Endothelial cell of umbilical vein (primary cell): ENCODE measurements around the gene TMEM37. TPM values are rescaled to one million over a fixed set of nuclear protein-coding genes. Genes with fewer than 3 reads are reported as not detected.

Experiments used
- BruUV-seq: library from RNA; stranded (reverse); fragments of 400-500 nt; replicated peaks from 2 replicates; lab custom pipeline; 2021; lab: Mats Ljungman, UMichigan
- CTCF ChIA-PET: fragments of 300-600, 350-600 bp; sonication (Branson Sonifier 250); formaldehyde crosslinking; loops from one replicate; lab custom pipeline; 2021; ENCODE audit warnings: antibody characterized with exemption, inconsistent platforms; lab: Charles Lee
- POLR2A ChIA-PET: fragments of 300-600, 350-600 bp; sonication (Branson Sonifier 250); formaldehyde crosslinking; loops from one replicate; lab custom pipeline; 2021; ENCODE audit warnings: antibody characterized with exemption, inconsistent platforms; lab: Charles Lee
- DNase-seq: peaks from one replicate; pipeline ENCODE4 v3.0.0-alpha.2; 2011; ENCODE audit warnings: low read depth, low spot score
- FAIRE-seq: peaks from 2 replicates; lab custom pipeline; 2011; peaks lifted over from hg19 to GRCh38; lab: Jason Lieb, UNC
- H2AFZ ChIP-seq: 2 replicates; pipeline ENCODE4 v1.6.0; 2012; ENCODE audit warnings: low read depth, low read length, control low read depth, inconsistent platforms
- H3K27ac ChIP-seq: 2 replicates; pipeline ENCODE4 v1.5.1; 2011; ENCODE audit warnings: low read depth, mild to moderate bottlenecking, control low read depth, low read length, moderate library complexity; ENCODE audit not compliant: insufficient read depth
- H3K27me3 ChIP-seq, 2 experiments: 2 replicates each; pipeline versions ENCODE4 v1.6.0 to v1.6.1; 2011; ENCODE audit warnings: low read length in 2 of 2, mixed read lengths in 1 of 2; ENCODE audit not compliant: control insufficient read depth in 2 of 2, insufficient read depth in 2 of 2
- H3K36me3 ChIP-seq, 2 experiments: 2 replicates in 1 of 2; 3 replicates in 1 of 2; pipeline ENCODE4 v1.5.1; 2011; ENCODE audit warnings: low read length in 2 of 2, mild to moderate bottlenecking in 1 of 2, moderate library complexity in 1 of 2; ENCODE audit not compliant: control insufficient read depth in 2 of 2, insufficient read depth in 2 of 2; ENCODE audit errors: extremely low read depth in 1 of 2
- H3K4me1 ChIP-seq: 3 replicates; pipeline ENCODE4 v1.5.1; 2011; ENCODE audit warnings: mild to moderate bottlenecking, low read length; ENCODE audit not compliant: control insufficient read depth, insufficient read depth; ENCODE audit errors: extremely low read depth
- H3K4me2 ChIP-seq: 2 replicates; pipeline ENCODE4 v1.6.1; 2011; ENCODE audit warnings: low read length, control low read depth, mixed read lengths; ENCODE audit not compliant: insufficient read depth
- H3K4me3 ChIP-seq, 3 experiments: fragments of 200-600 bp in 1 of 3; sonication (generic), shearing (Covaris generic) in 1 of 3; replicated peaks in 1 of 3; 2 replicates each; pipeline ENCODE4 v1.5.1; 2011 to 2016; ENCODE audit warnings: control low read depth in 3 of 3, low read length in 3 of 3, mild to moderate bottlenecking in 2 of 3, inconsistent platforms in 1 of 3, low read depth in 1 of 3, moderate library complexity in 1 of 3; ENCODE audit not compliant: insufficient read depth in 1 of 3
- H3K79me2 ChIP-seq: 2 replicates; pipeline ENCODE4 v1.6.0; 2012; ENCODE audit warnings: low read length, inconsistent platforms; ENCODE audit not compliant: control insufficient read depth, insufficient read depth
- H3K9ac ChIP-seq: replicated peaks from 2 replicates; pipeline ENCODE3; 2011; ENCODE audit warnings: low read length, control low read depth; ENCODE audit not compliant: insufficient read depth; ENCODE audit errors: extremely low read depth
- H3K9me1 ChIP-seq: replicated peaks from 3 replicates; pipeline ENCODE4 v1.6.0; 2011; ENCODE audit warnings: mild to moderate bottlenecking, low read length; ENCODE audit not compliant: control insufficient read depth, insufficient read depth; ENCODE audit errors: extremely low read depth
- H3K9me3 ChIP-seq: replicated peaks from 2 replicates; pipeline ENCODE4 v1.5.1; 2012; ENCODE audit warnings: low read length, inconsistent platforms; ENCODE audit not compliant: control insufficient read depth, insufficient read depth
- H4K20me1 ChIP-seq: replicated peaks from 2 replicates; pipeline ENCODE3; 2011; ENCODE audit warnings: mild to moderate bottlenecking, low read length; ENCODE audit not compliant: control insufficient read depth, insufficient read depth; ENCODE audit errors: extremely low read depth
- EZH2 ChIP-seq: IDR thresholded peaks from 2 replicates; pipeline ENCODE4 v1.6.1; 2012; ENCODE audit warnings: borderline replicate concordance, low read depth, mild to moderate bottlenecking, moderate library complexity, low read length, inconsistent platforms; ENCODE audit not compliant: severe bottlenecking
- FOS ChIP-seq: IDR thresholded peaks from 2 replicates; pipeline ENCODE4 v1.6.1; 2011; ENCODE audit warnings: mild to moderate bottlenecking, low read length, moderate library complexity, borderline replicate concordance; ENCODE audit not compliant: insufficient read depth
- GATA2 ChIP-seq: IDR thresholded peaks from 2 replicates; pipeline ENCODE4 v1.7.0; 2011; ENCODE audit warnings: low read depth, mild to moderate bottlenecking, moderate library complexity, mixed read lengths, low read length; ENCODE audit not compliant: insufficient read length, insufficient read depth
- JUN ChIP-seq: IDR thresholded peaks from 2 replicates; pipeline ENCODE4 v1.6.1; 2011; ENCODE audit warnings: borderline replicate concordance, low read depth; ENCODE audit not compliant: insufficient read length, insufficient read depth
- MYC ChIP-seq: IDR thresholded peaks from one replicate; pipeline ENCODE4 v1.6.1; 2011; ENCODE audit warnings: mild to moderate bottlenecking, low read depth, low read length
- POLR2A ChIP-seq: IDR thresholded peaks from 2 replicates; pipeline ENCODE4 v1.6.1; 2012; ENCODE audit warnings: low read depth, mild to moderate bottlenecking, control low read depth, low read length
- POLR2AphosphoS5 ChIP-seq: IDR thresholded peaks from 2 replicates; pipeline ENCODE4 v1.6.1; 2012; ENCODE audit warnings: low read depth, mild to moderate bottlenecking, control low read depth, low read length, moderate library complexity; ENCODE audit not compliant: insufficient read depth
- dilution Hi-C: fragments of 300-500 bp; cut with MboI; formaldehyde crosslinking; loops from one replicate; pipeline ENCODE4 v1.15.0; 2019; ENCODE audit warnings: low sequenced_read_pairs; ENCODE audit not compliant: extremely low pct_ligation_motif_present
- intact Hi-C: fragments of 100-400 bp; cut with micrococcal nuclease; formaldehyde crosslinking; loops from one replicate; pipeline ENCODE4 v1.10.0; 2022
- polyA plus RNA-seq, 4 experiments: library from polyadenylated mRNA; depleted of rRNA in 3 of 4; stranded (reverse) in 3 of 4; unstranded in 1 of 4; fragments of >200 nt; gene quantifications; 2 replicates each; pipeline versions ENCODE4 v1.2.1 to v1.2.3, GENCODE V29; 2011 to 2012; ENCODE audit warnings: missing spikeins in 1 of 4
- total RNA-seq: library from RNA; stranded (reverse); gene quantifications from 2 replicates; pipeline ENCODE4 v1.2.3, GENCODE V29; 2021
- TF ChIP-seq, protein P1 (sequence below), 2 donors: IDR thresholded peaks; 1 replicate in 1 of 2; 2 replicates in 1 of 2; pipeline ENCODE4 v1.5.1; 2011; ENCODE audit warnings: low read length in 2 of 2, mild to moderate bottlenecking in 2 of 2, moderate library complexity in 2 of 2, control low read depth in 1 of 2, inconsistent platforms in 1 of 2, low read depth in 1 of 2; ENCODE audit not compliant: insufficient read depth in 1 of 2; ENCODE audit errors: extremely low read depth in 1 of 2
- TF ChIP-seq, protein P2 (sequence below): IDR thresholded peaks from 2 replicates; pipeline ENCODE4 v1.6.1; 2011; ENCODE audit not compliant: insufficient read depth, insufficient read length

Gene TMEM37
- total and polyA plus RNA-seq, 2 donors (not counting 3 experiments of a cell fraction or from before 2014, with no cell fraction given), result 3.5 to 16.2 TPM

DNA sequence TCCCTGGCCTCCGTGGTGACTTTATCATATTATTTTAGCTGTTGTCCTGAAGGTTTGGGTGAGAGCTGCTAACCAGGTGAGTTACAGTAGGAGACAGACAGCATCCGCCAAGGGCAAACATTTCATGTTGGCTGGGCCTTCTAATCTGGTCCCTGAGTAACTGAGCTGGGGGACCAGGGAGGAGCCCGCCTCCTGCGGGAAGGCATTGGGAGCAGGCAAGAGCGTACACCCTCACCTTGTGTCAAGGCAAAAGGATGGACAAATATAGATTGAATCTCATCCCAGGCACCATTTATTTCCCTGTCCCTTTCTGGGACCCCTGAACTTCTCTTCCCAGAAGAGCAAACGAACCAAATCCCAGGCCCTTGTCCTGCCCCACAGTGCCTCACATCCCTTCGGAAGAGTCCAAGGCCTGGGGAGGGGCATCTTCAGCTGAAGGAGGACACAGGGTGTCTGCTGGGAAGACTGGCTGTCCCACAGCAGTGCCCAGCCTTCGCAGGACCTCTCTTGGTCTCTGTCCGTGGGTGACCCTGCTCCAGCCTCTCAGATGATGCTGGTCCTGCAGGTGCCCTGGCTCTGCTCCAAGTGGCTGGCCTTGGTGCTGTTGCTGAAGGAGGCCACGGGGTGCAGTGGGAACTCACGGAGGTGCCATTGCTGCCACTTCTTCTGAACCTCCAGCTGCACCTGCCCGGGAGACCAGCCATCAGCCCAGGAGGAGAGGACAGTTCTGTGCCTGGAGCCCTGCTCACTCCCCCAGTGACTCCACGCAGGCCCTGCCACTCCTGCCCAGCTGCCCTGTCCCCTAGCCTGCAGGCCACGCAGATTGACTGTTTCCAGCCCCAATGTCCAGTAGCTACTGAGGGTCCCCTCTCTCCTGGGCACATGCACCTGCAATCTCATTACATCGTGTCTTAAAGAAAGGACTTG lies 8.2 kb downstream of the TMEM37 start:
- DNase-seq (no peak), FAIRE-seq (no peak)
- TF ChIP-seq FOS, result no peak
- BruUV-seq, result no TSS peak
- dilution Hi-C loops (no loop called here), intact Hi-C loops (no loop called here)
- H3K79me2 ChIP-seq, result no peaks in the 10 kb centered on the region
- H3K36me3 ChIP-seq, result no peaks in the 10 kb centered on the region
- no peaks in the 10 kb centered on the region for H3K4me1 ChIP-seq
- no peaks in the 10 kb centered on the region for H4K20me1 ChIP-seq
- no peak overlapping the region for H3K4me3 ChIP-seq
- no peak overlapping the region for H3K4me2 ChIP-seq
- ChIA-PET POLR2A (no interaction called here), CTCF (interaction anchor here (0.8 to 1.9 kb wide), 4 partner anchors 9 to 36 kb away, joined by 3 to 6 read pairs (median 4); no protein-coding TSS in a partner anchor)
- no peaks in the 10 kb centered on the region for H3K27me3 ChIP-seq
- no peak overlapping the region for H3K27ac ChIP-seq
- H2AFZ ChIP-seq, result no peak overlapping the region
- no peaks in the 10 kb centered on the region for H3K9me3 ChIP-seq
- no peak overlapping the region for H3K9ac ChIP-seq
- H3K9me1 ChIP-seq, result no peaks in the 10 kb centered on the region

DNA sequence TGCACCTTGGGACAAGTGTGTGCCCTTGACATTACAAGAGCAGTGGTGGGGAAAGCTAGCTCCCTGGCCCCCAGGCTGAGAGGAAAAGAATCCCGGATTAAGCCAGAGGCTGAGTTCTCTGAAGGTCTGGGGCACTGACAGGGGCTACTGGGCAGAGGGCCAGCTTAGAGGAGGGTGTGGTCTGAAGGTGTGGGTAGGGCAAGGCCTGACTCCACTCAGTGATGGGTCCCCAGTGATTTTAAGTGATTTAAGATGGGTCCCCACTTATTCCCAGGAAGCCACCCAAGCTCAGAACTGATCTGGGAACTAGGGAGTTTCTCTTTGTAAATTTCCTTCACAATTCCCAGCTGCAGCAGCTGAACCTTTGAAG lies 8.8 kb downstream of the TMEM37 start:
- intact Hi-C loops (no loop called here), dilution Hi-C loops (no loop called here)
- no peak for DNase-seq

More for the DNA sequence above, 8.8 kb downstream of the TMEM37 start:
- no peaks in the 10 kb centered on the region for H3K4me1 ChIP-seq
- no peaks in the 10 kb centered on the region for H3K9me3 ChIP-seq
- no peak overlapping the region for H3K9ac ChIP-seq
- no peak for FAIRE-seq
- no peaks in the 10 kb centered on the region for H3K27me3 ChIP-seq
- H3K4me2 ChIP-seq, result no peak overlapping the region
- H3K9me1 ChIP-seq, result no peaks in the 10 kb centered on the region
- H3K36me3 ChIP-seq, result no peaks in the 10 kb centered on the region
- H3K79me2 ChIP-seq, result no peaks in the 10 kb centered on the region
- TF ChIP-seq, protein P1, sequence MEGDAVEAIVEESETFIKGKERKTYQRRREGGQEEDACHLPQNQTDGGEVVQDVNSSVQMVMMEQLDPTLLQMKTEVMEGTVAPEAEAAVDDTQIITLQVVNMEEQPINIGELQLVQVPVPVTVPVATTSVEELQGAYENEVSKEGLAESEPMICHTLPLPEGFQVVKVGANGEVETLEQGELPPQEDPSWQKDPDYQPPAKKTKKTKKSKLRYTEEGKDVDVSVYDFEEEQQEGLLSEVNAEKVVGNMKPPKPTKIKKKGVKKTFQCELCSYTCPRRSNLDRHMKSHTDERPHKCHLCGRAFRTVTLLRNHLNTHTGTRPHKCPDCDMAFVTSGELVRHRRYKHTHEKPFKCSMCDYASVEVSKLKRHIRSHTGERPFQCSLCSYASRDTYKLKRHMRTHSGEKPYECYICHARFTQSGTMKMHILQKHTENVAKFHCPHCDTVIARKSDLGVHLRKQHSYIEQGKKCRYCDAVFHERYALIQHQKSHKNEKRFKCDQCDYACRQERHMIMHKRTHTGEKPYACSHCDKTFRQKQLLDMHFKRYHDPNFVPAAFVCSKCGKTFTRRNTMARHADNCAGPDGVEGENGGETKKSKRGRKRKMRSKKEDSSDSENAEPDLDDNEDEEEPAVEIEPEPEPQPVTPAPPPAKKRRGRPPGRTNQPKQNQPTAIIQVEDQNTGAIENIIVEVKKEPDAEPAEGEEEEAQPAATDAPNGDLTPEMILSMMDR (IDR thresholded peaks at IDR 0.05; ENCODE audit: extremely low read depth in 1 of 2, insufficient read depth in 1 of 2, low read depth in 1 of 2, low read length in 2 of 2), result no peak
- TF ChIP-seq EZH2, result no peak
- TF ChIP-seq, protein P2, sequence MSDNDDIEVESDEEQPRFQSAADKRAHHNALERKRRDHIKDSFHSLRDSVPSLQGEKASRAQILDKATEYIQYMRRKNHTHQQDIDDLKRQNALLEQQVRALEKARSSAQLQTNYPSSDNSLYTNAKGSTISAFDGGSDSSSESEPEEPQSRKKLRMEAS, result no peak
- no peak for TF ChIP-seq JUN
- TF ChIP-seq MYC, result no peak
- no peak for TF ChIP-seq POLR2A
- no peak for TF ChIP-seq GATA2
- no peak for TF ChIP-seq FOS
- TF ChIP-seq POLR2AphosphoS5, result no peak
- BruUV-seq, result no TSS peak
- H3K4me3 ChIP-seq, result no peak overlapping the region
- POLR2A ChIA-PET, result no interaction called here
- CTCF ChIA-PET, result interaction anchor here (0.8 to 1.4 kb wide), 2 partner anchors 10 to 11 kb away, joined by 3 to 6 read pairs; no protein-coding TSS in a partner anchor
- no peaks in the 10 kb centered on the region for H4K20me1 ChIP-seq
- H3K27ac ChIP-seq, result no peak overlapping the region
- H2AFZ ChIP-seq, result no peak overlapping the region
